SK-N-SH (cell line): ENCODE measurements around the gene STXBP1. TPM values are rescaled to one million over a fixed set of nuclear protein-coding genes. Genes with fewer than 3 reads are reported as not detected.

Experiments
- CTCF ChIA-PET: fragments of 300-600, 350-600 bp; formaldehyde crosslinking; extraction: SDS; loops from one replicate; lab custom pipeline; 2021; lab: Yijun Ruan, JAX
- POLR2A ChIA-PET: fragments of 350-600 bp; sonication (Branson Sonifier 250); formaldehyde crosslinking; extraction: SDS; loops from one replicate; lab custom pipeline; 2020; ENCODE audit warnings: antibody characterized with exemption, inconsistent platforms; lab: Yijun Ruan, JAX
- DNase-seq: peaks from one replicate; pipeline ENCODE4 v3.0.0; 2012
- H2AFZ ChIP-seq: fragments of 200-600 bp; sonication (generic); 2 replicates; pipeline ENCODE4 v1.8.1; 2016; ENCODE audit warnings: antibody characterized with exemption, mild to moderate bottlenecking, low read depth
- H3F3A ChIP-seq: fragments of 200-600 bp; sonication (generic); replicated peaks from 2 replicates; pipeline ENCODE3; 2016; ENCODE audit warnings: antibody characterized with exemption, mild to moderate bottlenecking; ENCODE audit not compliant: insufficient read depth
- H3K27ac ChIP-seq, 2 experiments: fragments of 200-500 bp in 1 of 2; fragments of 200-600 bp in 1 of 2; sonication (Bioruptor generic) in 1 of 2; sonication (generic), shearing (Covaris generic) in 1 of 2; 2 replicates each; pipeline versions ENCODE4 v1.5.1 to v1.6.1; 2014 to 2016; ENCODE audit warnings: low read depth in 2 of 2, inconsistent platforms in 1 of 2, low read length in 1 of 2, mild to moderate bottlenecking in 1 of 2, mixed read lengths in 1 of 2
- H3K27me3 ChIP-seq: fragments of 200-600 bp; sonication (generic), shearing (Covaris generic); 2 replicates; pipeline ENCODE4 v1.6.1; 2016; ENCODE audit warnings: mixed run types; ENCODE audit not compliant: insufficient read depth
- H3K36me3 ChIP-seq, 2 experiments: fragments of 200-500 bp in 1 of 2; fragments of 200-600 bp in 1 of 2; sonication (Bioruptor generic) in 1 of 2; sonication (generic) in 1 of 2; replicated peaks in 1 of 2; 2 replicates each; pipeline versions ENCODE3 to v1.5.1; 2014 to 2016; ENCODE audit warnings: low read length in 1 of 2, mild to moderate bottlenecking in 1 of 2; ENCODE audit not compliant: insufficient read depth in 2 of 2, control insufficient read depth in 1 of 2
- H3K4me1 ChIP-seq, 2 experiments: fragments of 200-500 bp in 1 of 2; fragments of 200-600 bp in 1 of 2; sonication (Bioruptor generic) in 1 of 2; sonication (generic), shearing (Covaris generic) in 1 of 2; 2 replicates each; pipeline versions ENCODE4 v1.5.1 to v1.6.1; 2014 to 2016; ENCODE audit warnings: low read depth in 1 of 2, low read length in 1 of 2, mixed run types in 1 of 2; ENCODE audit not compliant: insufficient read depth in 2 of 2, control insufficient read depth in 1 of 2
- H3K4me2 ChIP-seq: fragments of 200-600 bp; sonication (generic), shearing (Covaris generic); 2 replicates; pipeline ENCODE4 v1.6.1; 2017; ENCODE audit warnings: mixed run types
- H3K4me3 ChIP-seq, 2 experiments: fragments of 200-500 bp in 1 of 2; fragments of 200-600 bp in 1 of 2; sonication (Bioruptor generic) in 1 of 2; sonication (generic), shearing (Covaris generic) in 1 of 2; 2 replicates each; pipeline versions ENCODE4 v1.5.1 to v1.8.1; 2014 to 2016; ENCODE audit warnings: low read depth in 2 of 2, inconsistent platforms in 1 of 2, low read length in 1 of 2, mild to moderate bottlenecking in 1 of 2, mixed read lengths in 1 of 2, moderate library complexity in 1 of 2
- H3K79me2 ChIP-seq: fragments of 200-600 bp; sonication (generic); 2 replicates; pipeline ENCODE4 v1.8.1; 2017; ENCODE audit warnings: mild to moderate bottlenecking; ENCODE audit not compliant: insufficient read depth
- H3K9ac ChIP-seq: fragments of 200-600 bp; sonication (generic); 2 replicates; pipeline ENCODE4 v1.6.1; 2017; ENCODE audit warnings: mixed run types
- H3K9me2 ChIP-seq: fragments of 200-600 bp; sonication (generic); 2 replicates; pipeline ENCODE4 v1.6.1; 2017; ENCODE audit warnings: mixed run types
- H3K9me3 ChIP-seq: fragments of 200-600 bp; sonication (generic); 2 replicates; pipeline ENCODE4 v1.6.1; 2017; ENCODE audit warnings: mixed run types, mild to moderate bottlenecking, moderate library complexity
- H4K20me1 ChIP-seq: fragments of 200-600 bp; sonication (generic); 2 replicates; pipeline ENCODE4 v1.6.1; 2017; ENCODE audit warnings: mild to moderate bottlenecking, mixed run types; ENCODE audit not compliant: insufficient read depth
- CHD2 ChIP-seq: fragments of 150-350 bp; IDR thresholded peaks from 2 replicates; pipeline ENCODE4 v1.6.1; 2018; ENCODE audit warnings: low read length; ENCODE audit not compliant: partially characterized antibody
- EZH2phosphoT487 ChIP-seq: fragments of 200-600 bp; sonication (generic); IDR thresholded peaks from 2 replicates; pipeline ENCODE4 v1.6.1; 2017; ENCODE audit warnings: low read depth, mixed run types, mild to moderate bottlenecking, antibody characterized with exemption, moderate library complexity, borderline replicate concordance
- FOXM1 ChIP-seq: IDR thresholded peaks from 2 replicates; pipeline ENCODE4 v1.4.0; 2012; ENCODE audit warnings: low read depth, mild to moderate bottlenecking
- GABPA ChIP-seq: IDR thresholded peaks from 2 replicates; pipeline ENCODE4 v1.4.0; 2012; ENCODE audit warnings: low read depth, mild to moderate bottlenecking
- GATA2 ChIP-seq: sonication (generic); formaldehyde crosslinking; IDR thresholded peaks from 2 replicates; pipeline ENCODE4 v1.5.0; 2020; ENCODE audit warnings: mild to moderate bottlenecking, missing genetic modification reagents
- MEF2A ChIP-seq: IDR thresholded peaks from 2 replicates; pipeline ENCODE4 v1.4.0; 2012; ENCODE audit warnings: low read depth, borderline replicate concordance
- NFIC ChIP-seq: IDR thresholded peaks from 2 replicates; pipeline ENCODE4 v1.4.0; 2012; ENCODE audit warnings: borderline replicate concordance
- RAD21 ChIP-seq: IDR thresholded peaks from 2 replicates; pipeline ENCODE4 v1.6.1; 2012; ENCODE audit warnings: mild to moderate bottlenecking, low read length
- RCOR1 ChIP-seq: fragments of 150-350 bp; IDR thresholded peaks from 2 replicates; pipeline ENCODE4 v1.6.1; 2017; ENCODE audit warnings: antibody characterized with exemption, low read length
- REST ChIP-seq: IDR thresholded peaks from 2 replicates; pipeline ENCODE4 v1.6.1; 2012; ENCODE audit warnings: mild to moderate bottlenecking, low read depth, low read length, moderate library complexity
- SIN3A ChIP-seq: IDR thresholded peaks from 2 replicates; pipeline ENCODE4 v1.6.1; 2012; ENCODE audit warnings: low read depth, mild to moderate bottlenecking, low read length, moderate library complexity, borderline replicate concordance
- SMC3 ChIP-seq: IDR thresholded peaks from 2 replicates; pipeline ENCODE4 v1.6.1; 2012; ENCODE audit warnings: low read depth, low read length, improper control_type of control experiment
- TCF12 ChIP-seq: IDR thresholded peaks from 2 replicates; pipeline ENCODE4 v1.4.0; 2012
- WGBS: methylation state at CpG from one replicate; pipeline ENCODE4 v1.1.6; 2017; ENCODE audit warnings: low lambda C conversion rate; 5-methylcytosine and 5-hydroxymethylcytosine counted together
- polyA plus RNA-seq, 3 experiments: library from polyadenylated mRNA; depleted of rRNA; stranded (reverse); fragments of >200 nt; gene quantifications; 2 replicates each; pipeline ENCODE4 v1.2.3, GENCODE V29; 2012
- TF ChIP-seq, protein P1 (sequence below): IDR thresholded peaks from 2 replicates; pipeline ENCODE4; 2012
- TF ChIP-seq, protein P2 (sequence below): IDR thresholded peaks from 2 replicates; pipeline ENCODE4 v1.4.0; 2012; ENCODE audit warnings: low read depth, borderline replicate concordance
- TF ChIP-seq, protein P3 (sequence below): IDR thresholded peaks from 2 replicates; pipeline ENCODE4 v1.4.0; 2012; ENCODE audit warnings: low read depth
- TF ChIP-seq, protein P4 (sequence below): IDR thresholded peaks from 2 replicates; pipeline ENCODE4 v1.4.0; 2012; ENCODE audit warnings: low read depth, borderline replicate concordance

The STXBP1 gene
- polyA plus RNA-seq, 1 of the 3 experiments (the other 2 are of a cell fraction): 44.3 TPM

GRCh38 chr9:127634021-127634420, 21.9 kb downstream of the STXBP1 start:
- Histone ChIP-seq H3K9ac (no peak overlapping the region), H4K20me1 (peaks cover 5% of the 10 kb centered on the region; the same call in 1 of the 2 replicates), H3K27me3 (no peaks in the 10 kb centered on the region), H3K9me3 (no peaks in the 10 kb centered on the region), H3K9me2 (no peaks in the 10 kb centered on the region), H3K4me1 (peaks cover 9 to 12% of the 10 kb centered on the region in 2 experiments; a peak in 2 of 4 replicates), H3K27ac (no peak overlapping the region), H3K4me2 (no peak overlapping the region), H3K36me3 (no peaks in the 10 kb centered on the region), H3K4me3 (no peak overlapping the region), H3F3A (peaks cover 5% of the 10 kb centered on the region), H3K79me2 (peaks cover 18% of the 10 kb centered on the region; the same call in 1 of the 2 replicates), H2AFZ (no peak overlapping the region)
- no peak for DNase-seq
- WGBS: over 99% methylated on average over 7 of the region's 7 CpGs
- ChIA-PET POLR2A (interaction anchor here (0.6 to 1.4 kb wide), 2 partner anchors 22 to 296 kb away, joined by 3 to 5 read pairs; partner anchors contain the start of gene STXBP1), CTCF (interaction anchor here (1.1 to 1.5 kb wide), 5 partner anchors 17 to 101 kb away, joined by 3 to 6 read pairs (median 5); partner anchors contain the start of gene TOR2A)
- TF ChIP-seq EZH2phosphoT487: no peak
- TF ChIP-seq RAD21: no peak
- no peak for TF ChIP-seq SIN3A
- no peak for TF ChIP-seq REST
- TF ChIP-seq, protein P1, sequence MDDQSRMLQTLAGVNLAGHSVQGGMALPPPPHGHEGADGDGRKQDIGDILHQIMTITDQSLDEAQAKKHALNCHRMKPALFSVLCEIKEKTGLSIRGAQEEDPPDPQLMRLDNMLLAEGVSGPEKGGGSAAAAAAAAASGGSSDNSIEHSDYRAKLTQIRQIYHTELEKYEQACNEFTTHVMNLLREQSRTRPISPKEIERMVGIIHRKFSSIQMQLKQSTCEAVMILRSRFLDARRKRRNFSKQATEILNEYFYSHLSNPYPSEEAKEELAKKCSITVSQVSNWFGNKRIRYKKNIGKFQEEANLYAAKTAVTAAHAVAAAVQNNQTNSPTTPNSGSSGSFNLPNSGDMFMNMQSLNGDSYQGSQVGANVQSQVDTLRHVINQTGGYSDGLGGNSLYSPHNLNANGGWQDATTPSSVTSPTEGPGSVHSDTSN: no peak
- TF ChIP-seq, protein P2, sequence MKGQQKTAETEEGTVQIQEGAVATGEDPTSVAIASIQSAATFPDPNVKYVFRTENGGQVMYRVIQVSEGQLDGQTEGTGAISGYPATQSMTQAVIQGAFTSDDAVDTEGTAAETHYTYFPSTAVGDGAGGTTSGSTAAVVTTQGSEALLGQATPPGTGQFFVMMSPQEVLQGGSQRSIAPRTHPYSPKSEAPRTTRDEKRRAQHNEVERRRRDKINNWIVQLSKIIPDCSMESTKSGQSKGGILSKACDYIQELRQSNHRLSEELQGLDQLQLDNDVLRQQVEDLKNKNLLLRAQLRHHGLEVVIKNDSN: no peak
- TF ChIP-seq GABPA: no peak
- TF ChIP-seq FOXM1: no peak
- TF ChIP-seq NFIC: no peak
- TF ChIP-seq RCOR1: no peak

DNA sequence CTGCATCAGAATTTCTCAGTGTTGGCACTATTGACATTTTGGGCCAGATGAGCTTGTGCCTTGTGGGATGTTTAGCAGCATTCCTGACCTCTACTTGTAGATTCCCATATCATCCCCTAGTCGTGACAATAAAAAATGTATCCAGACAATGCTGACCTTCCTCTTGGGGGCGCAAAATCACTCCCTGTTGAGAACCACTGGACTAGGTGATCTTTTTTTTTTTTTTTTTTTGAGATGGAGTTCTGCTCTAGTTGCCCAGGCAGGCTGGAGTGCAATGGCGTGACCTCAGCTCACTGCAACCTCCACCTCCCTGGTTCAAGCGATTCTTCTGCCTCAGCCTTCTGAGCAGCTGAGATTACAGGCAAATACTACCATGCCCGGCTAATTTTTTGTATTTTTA, 22.6 kb downstream of the STXBP1 start:
- H3K9ac ChIP-seq: no peak overlapping the region
- WGBS: 86% methylated on average over 5 of the region's 5 CpGs
- H3K9me3 ChIP-seq: no peaks in the 10 kb centered on the region
- H4K20me1 ChIP-seq: peaks cover 5% of the 10 kb centered on the region; the same call in 1 of the 2 replicates
- ChIA-PET POLR2A (interaction anchor here (1.4 kb wide), 1 partner anchor 23 kb away, joined by 5 read pairs; the partner anchor contains the start of gene STXBP1), CTCF (interaction anchor here (1.1 to 1.5 kb wide), 5 partner anchors 18 to 100 kb away, joined by 3 to 6 read pairs (median 5); partner anchors contain the start of gene TOR2A)
- H3K79me2 ChIP-seq: peaks cover 18% of the 10 kb centered on the region; the same call in 1 of the 2 replicates
- no peak overlapping the region for H3K4me2 ChIP-seq
- H3K9me2 ChIP-seq: no peaks in the 10 kb centered on the region
- peaks cover 5% of the 10 kb centered on the region for H3F3A ChIP-seq
- no peak overlapping the region for H3K27ac ChIP-seq
- no peak overlapping the region for H3K4me3 ChIP-seq
- no peaks in the 10 kb centered on the region for H3K36me3 ChIP-seq
- H3K4me1 ChIP-seq: peaks cover 4 to 12% of the 10 kb centered on the region in 2 experiments; a peak in 2 of 4 replicates
- no peak for DNase-seq
- no peaks in the 10 kb centered on the region for H3K27me3 ChIP-seq
- no peak overlapping the region for H2AFZ ChIP-seq
- TF ChIP-seq, protein P3, sequence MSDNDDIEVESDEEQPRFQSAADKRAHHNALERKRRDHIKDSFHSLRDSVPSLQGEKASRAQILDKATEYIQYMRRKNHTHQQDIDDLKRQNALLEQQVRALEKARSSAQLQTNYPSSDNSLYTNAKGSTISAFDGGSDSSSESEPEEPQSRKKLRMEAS: no peak
- TF ChIP-seq TCF12 (no peak), MEF2A (no peak), CHD2 (no peak), SMC3 (0 out of 2 replicates have a peak, but pooled peaks have one; percentile 17), GATA2 (CRISPR knock-in tag) (no peak), RAD21 (peak; percentile 54)
- TF ChIP-seq, protein P2: no peak
- TF ChIP-seq, protein P4, sequence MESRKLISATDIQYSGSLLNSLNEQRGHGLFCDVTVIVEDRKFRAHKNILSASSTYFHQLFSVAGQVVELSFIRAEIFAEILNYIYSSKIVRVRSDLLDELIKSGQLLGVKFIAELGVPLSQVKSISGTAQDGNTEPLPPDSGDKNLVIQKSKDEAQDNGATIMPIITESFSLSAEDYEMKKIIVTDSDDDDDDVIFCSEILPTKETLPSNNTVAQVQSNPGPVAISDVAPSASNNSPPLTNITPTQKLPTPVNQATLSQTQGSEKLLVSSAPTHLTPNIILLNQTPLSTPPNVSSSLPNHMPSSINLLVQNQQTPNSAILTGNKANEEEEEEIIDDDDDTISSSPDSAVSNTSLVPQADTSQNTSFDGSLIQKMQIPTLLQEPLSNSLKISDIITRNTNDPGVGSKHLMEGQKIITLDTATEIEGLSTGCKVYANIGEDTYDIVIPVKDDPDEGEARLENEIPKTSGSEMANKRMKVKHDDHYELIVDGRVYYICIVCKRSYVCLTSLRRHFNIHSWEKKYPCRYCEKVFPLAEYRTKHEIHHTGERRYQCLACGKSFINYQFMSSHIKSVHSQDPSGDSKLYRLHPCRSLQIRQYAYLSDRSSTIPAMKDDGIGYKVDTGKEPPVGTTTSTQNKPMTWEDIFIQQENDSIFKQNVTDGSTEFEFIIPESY: no peak
- TF ChIP-seq, protein P1: no peak
